GM21576 (cell line): ENCODE measurements around the gene NPC1L1.

Experiments used
- ATAC-seq: cut with Tn5 transposase; IDR thresholded peaks from one replicate; pipeline ENCODE4 v1.9.1; 2021; ENCODE audit warnings: mild to moderate bottlenecking, moderate library complexity; ENCODE audit not compliant: unreplicated experiment

The NPC1L1 gene

DNA sequence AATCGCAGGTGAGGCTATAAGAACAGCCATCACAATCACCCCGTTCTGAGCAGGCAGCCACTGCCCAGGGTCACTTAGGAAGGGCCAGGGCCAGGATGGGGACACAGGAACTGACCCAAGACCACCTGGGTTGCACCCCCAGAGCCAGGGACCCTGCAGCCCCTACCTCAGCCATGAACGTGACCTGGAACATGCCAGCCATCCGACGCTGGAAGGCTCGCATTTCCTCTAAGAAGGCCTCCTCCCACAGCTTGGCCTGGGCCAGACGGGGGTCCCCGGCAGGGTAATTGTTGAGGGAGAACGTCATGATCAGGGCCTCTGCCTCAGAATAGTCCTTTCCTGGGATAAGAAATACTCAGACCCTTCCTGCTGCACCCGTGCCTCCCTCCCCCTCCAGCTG lies 5.0 kb downstream of the NPC1L1 start:
- ATAC-seq = no peak

DNA sequence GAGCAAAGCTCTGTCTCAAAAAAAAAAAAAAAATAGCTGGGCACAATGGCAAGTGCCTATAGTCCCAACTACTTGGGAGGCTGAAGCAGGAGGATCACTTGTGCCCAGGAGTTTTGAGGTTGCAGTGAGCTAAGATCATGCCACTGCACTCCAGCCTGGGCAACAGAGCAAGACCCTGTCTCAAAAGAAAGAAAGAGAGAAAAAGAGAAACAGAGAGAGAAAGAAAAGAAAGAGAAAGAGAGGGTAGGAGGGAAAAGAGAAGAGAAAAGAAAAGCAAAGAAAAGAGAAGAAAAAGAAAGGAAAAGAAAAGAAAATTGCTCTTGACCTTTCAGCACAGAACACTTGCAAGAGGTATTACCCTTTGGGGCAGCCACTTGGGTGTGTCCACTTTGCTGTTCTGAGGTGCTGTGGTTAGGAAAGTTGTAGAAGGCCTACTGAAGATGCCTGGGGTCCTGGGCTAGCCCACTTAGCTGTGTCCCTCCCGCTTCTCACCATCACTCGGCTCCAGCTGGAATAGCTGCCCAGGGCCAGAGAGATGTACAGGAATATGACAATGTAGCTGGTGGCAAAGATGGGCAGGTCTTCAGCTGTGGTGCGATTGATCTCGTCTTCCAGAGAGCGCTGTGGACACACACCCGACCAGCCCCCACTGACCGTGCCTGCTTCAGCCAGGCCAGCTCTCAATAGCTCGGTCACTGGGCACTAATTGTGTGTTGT lies 5.6 kb downstream of the NPC1L1 start:
- ATAC-seq = no peak

GRCh38 chr7:44534501-44534900 lies 6.6 kb downstream of the NPC1L1 start:
- peak; percentile 59 for ATAC-seq

DNA sequence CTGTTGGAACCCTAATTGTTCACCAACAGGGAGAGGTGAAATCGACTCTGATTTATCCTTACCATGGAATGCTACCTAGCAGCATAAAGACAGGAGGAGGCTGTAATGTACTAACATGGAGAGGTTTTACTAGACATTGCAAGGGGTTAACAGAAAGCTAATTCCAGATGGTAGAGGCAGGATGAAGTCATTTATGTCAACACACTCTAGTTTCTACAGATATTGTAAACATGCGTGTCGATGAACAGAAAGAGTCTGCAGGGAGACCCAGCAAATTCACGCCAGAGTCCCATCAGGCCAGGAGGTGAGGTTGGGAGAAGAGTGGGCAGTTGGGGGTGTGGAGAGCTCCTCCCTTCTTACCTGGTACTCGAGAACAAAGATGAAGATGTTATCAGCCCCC lies 7.0 kb downstream of the NPC1L1 start:
- no peak for ATAC-seq

GRCh38 chr7:44533301-44534055 lies 7.7 kb downstream of the NPC1L1 start:
- no peak for ATAC-seq

- no peak for ATAC-seq
Observed at GRCh38 chr7:44531421-44532380, 9.4 kb downstream of the NPC1L1 start.

- no peak for ATAC-seq
Observed at GRCh38 chr7:44530990-44531389, 10.1 kb downstream of the NPC1L1 start.

GRCh38 chr7:44524811-44525388 lies 16.2 kb downstream of the NPC1L1 start:
- ATAC-seq = no peak

DNA sequence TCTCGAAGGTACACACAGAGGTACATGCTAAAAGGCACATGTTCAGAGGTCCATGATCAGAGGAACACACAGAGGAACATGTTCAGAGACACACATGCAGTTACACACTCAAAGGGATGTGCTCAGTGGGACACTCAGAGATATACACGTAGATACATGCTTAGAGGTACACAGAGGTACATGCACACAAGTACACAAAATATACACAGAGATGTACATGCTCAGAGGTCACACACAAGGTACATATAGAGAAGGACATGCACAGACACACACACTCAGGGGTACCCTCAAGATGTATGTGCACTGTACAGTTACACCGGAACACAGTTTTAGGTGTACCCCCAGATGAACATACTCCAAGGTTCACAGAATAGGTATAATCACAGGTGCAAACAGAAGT lies 18.8 kb downstream of the NPC1L1 start:
- no peak for ATAC-seq

GRCh38 chr7:44521347-44522095 lies 19.6 kb downstream of the NPC1L1 start:
- ATAC-seq = no peak

- ATAC-seq = no peak
Observed at GRCh38 chr7:44520574-44520973, 20.6 kb downstream of the NPC1L1 start.

DNA sequence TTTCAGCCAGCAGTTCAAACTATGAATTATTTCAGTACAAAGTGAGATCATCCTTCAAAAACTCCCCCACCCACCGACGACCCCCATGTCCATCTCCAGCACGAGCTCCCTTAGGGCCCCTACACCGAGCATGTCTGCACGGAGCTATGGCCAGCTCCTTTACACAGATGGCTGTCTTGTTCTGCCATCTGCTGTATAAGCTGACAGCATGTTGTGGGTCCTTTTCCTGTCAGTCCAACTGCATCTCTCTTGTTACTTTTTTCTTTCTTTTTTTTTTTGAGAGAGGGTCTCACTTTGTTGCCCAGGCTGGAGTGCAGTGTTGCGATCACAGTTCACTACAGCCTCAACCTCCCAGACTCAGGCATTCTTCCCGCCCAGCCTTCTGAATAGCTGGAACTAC lies 21.6 kb downstream of the NPC1L1 start:
- ATAC-seq = no peak

DNA sequence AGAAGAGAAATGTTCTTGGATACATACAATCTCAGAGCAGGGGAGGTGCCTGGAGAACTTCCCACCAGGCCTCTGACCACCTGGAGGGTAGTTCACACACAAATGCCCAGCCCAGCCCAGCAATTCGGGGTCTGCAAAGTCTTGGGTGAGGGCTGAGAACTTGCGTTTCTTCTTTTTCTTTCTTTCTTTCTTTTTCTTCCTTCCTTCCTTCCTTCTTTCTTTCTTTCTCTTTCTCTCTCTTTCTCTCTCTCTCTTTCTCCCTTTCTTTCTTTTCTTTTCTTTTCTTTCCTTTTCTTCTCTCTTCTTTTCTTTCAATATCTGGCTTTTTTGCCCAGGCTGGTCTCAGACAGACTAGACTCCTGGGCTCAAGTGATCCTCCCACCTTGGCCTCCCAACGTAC lies 22.4 kb downstream of the NPC1L1 start:
- no peak for ATAC-seq

- ATAC-seq = no peak
Observed at GRCh38 chr7:44517175-44517574, 24.0 kb downstream of the NPC1L1 start.

DNA sequence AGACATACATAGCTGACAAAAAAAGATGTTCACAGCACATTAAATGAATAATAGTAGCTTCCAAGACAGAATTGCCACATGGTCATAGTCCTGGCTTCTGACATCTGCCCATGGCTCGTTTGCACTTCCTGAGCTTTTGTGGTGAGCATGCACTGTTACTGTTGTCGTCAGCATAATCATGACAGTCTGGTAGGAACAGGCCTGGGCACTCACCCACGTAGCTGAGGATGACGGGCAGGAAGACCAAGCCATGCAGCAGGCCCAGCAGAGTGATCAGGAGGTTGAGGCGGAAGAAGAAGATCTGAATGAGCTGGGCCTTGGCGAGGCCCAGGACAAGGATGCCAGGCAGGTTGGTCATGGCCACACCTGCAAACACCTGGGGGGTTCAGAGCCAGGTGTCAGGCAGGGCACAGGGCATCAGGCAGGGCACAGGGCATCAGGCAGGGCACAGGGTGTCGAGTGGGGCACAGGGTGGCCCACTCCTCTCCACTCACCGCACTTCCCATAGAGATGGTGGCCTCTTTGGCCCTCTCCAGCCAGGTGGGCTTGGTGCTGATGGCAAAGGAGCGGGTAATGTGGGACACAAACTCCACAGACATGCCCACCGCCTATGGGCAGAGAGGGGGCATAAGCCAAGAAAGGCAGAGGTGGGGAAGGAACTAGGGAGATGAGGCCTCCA lies 25.4 kb downstream of the NPC1L1 start:
- ATAC-seq = no peak

- ATAC-seq = no peak
Observed at GRCh38 chr7:44512736-44513135, 28.4 kb downstream of the NPC1L1 start.

- ATAC-seq = no peak
Observed at GRCh38 chr7:44511863-44512468, 29.2 kb downstream of the NPC1L1 start.

- no peak for ATAC-seq
Observed at GRCh38 chr7:44511236-44511635, 29.9 kb downstream of the NPC1L1 start.

- ATAC-seq = no peak
Observed at GRCh38 chr7:44508328-44509030, 32.7 kb downstream of the NPC1L1 start.
